HG02798 (cell line): ENCODE data around the gene DYNC2LI1.

Source experiments
- ATAC-seq: cut with Tn5 transposase; IDR thresholded peaks from one replicate; pipeline ENCODE4 v1.9.1; 2021; ENCODE audit warnings: mild to moderate bottlenecking; ENCODE audit not compliant: unreplicated experiment, poor library complexity

Gene DYNC2LI1

DNA sequence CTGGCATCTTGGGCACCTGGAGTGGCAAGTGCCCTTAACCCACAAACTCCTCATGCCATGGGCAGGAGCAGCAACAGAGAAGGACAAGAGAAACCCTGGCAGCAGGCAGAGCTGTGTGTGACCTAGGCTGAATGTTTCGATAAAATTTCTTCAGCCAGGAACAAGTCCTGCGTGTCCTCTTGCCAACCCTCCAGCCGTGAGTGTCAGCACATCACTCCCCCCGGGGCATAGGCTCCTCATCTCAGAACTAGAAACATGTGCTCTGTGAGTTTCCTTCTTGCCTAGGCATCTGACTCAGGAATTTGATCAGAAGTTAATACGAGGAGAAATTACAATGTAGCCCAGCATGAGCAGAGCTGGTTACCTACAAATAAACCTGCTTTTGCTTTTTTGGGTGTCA is 67.1 kb downstream of the DYNC2LI1 start:
- no peak for ATAC-seq

DNA sequence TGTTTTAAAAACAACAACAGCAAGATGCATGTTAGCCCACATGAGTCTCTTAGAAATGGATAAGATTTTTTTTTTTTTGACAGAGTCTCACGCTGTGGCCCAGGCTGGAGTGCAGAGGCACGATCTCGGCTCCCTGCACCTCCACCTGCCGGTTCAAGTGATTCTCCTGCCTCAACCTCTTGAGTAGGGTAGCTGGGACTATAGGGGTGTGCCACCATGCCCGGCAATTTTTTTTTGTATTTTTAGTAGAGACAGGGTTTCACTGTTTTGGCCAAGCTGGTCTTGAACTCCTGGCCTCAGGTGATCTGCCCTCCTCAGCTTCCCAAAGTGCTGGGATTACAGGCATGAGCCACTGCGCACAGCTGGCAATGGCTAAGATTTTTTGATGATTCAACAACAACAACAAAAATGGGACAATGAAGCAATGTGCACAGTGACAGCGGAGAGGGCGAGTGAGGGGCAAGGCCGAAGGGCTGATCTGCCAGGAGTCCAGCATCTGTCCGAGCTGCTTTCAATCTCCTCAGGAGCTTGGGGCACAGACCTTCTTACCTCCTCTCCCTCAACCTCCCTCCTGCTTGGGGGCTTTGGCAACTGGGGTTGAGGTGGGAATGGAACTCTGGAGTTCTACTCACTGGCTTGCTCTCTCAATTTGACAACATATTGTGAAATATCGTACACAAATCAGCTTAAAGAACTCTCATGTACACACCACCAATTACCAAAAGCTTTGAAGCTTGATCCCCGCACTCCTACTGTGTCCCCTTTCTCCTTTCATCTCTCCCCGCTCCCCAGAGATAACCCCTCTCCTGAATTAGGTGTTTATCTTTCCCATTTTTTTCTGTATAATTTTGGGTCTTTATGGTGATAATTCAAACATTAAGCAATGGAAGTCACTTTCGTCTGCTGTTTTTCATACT is 68.4 kb downstream of the DYNC2LI1 start:
- no peak for ATAC-seq

GRCh38 chr2:43842866-43843226 is 69.0 kb downstream of the DYNC2LI1 start:
- no peak for ATAC-seq

GRCh38 chr2:43845181-43845580 is 71.3 kb downstream of the DYNC2LI1 start:
- no peak for ATAC-seq

DNA sequence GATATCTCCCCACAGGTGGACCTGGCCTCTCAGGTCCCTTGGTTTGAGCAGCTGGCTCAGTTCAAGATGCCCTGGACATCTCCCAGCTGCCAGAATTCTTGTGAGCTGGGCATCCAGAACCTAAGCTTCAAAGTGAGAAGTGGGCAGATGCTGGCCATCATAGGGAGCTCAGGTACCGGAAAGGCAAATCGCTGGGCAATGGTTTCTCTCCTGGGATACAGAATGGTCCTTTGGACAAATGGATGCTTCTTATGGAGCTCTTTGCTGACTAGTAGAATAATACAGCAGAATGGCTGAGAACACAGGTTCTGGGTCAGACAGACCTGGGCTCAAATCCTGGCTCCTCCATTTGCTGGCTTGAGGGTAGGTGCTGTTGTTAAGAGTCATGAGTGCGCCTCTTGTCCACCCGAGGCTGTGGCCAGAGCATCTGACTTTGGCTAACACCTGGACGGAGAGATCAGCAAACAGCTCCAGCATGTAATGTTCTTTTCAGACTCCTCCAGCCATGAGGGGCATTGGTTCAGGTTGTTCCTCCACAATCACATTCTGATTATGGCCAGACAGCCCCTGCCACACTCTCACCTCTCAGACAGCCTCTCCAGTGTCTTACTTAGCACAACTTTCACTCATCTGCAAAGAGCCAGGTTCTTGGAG is 72.4 kb downstream of the DYNC2LI1 start:
- no peak for ATAC-seq

- ATAC-seq = no peak
Observed at GRCh38 chr2:43848214-43848613, 74.4 kb downstream of the DYNC2LI1 start.

DNA sequence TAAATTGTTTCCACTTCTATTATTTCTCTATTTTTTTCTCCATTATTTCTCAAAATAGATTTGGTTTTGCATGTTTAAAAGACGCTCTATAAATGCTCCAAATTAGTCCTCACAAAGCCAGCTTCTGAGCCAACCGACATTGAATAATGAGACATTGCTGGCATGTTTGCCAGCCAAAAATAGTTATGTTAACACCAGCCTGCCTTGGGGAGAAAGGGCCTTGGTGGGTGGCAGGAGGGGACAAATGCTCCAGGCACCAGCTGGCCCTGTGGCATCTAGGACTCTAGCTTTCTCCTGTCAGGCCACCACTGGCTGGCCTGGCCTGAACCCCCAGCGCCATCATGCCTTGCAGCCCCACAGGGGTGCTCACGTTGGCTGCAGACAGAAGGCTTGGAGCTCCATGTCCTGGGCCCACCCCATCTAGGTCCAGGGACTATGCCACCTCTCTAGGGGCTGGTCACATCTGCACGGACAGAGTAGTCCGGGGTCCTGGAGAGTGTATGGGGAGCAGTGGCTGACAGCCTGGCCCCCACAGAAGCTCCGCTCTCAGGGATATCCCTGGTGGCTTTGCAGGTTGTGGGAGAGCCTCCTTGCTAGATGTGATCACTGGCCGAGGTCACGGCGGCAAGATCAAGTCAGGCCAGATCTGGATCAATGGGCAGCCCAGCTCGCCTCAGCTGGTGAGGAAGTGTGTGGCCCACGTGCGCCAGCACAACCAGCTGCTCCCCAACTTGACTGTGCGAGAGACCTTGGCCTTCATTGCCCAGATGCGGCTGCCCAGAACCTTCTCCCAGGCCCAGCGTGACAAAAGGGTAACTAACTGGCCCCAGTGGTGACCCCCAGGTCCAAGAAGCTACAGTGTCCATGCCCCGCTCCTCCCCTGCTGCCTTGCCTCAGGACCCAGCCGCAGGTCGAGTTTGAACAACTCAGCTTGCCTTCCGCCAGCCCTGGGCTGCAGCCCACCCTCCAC is 77.5 kb downstream of the DYNC2LI1 start:
- ATAC-seq = no peak

GRCh38 chr2:43852196-43852730 is 78.4 kb downstream of the DYNC2LI1 start:
- ATAC-seq = no peak

- no peak for ATAC-seq
Observed at GRCh38 chr2:43853141-43854081, 79.6 kb downstream of the DYNC2LI1 start.

DNA sequence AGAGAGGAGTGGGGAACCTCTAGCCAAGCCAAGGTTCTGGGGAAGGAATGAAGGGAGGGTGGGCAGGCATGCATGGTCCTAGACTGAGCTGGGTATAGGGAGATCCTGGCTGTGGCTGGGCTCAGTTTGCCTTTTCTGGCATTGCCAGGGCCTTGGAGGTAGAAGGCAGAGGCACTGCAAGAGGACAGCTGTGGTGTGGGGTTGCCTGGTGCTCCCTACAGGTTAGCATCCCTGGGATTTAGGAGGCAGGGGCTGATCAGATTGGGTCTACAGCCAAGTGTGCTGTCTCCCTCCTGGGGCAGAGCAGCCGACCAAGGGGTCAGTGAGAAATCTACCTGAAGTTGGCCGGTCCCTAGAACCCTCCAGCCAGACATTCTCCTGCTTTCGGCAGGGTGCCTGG is 80.8 kb downstream of the DYNC2LI1 start:
- no peak for ATAC-seq

DNA sequence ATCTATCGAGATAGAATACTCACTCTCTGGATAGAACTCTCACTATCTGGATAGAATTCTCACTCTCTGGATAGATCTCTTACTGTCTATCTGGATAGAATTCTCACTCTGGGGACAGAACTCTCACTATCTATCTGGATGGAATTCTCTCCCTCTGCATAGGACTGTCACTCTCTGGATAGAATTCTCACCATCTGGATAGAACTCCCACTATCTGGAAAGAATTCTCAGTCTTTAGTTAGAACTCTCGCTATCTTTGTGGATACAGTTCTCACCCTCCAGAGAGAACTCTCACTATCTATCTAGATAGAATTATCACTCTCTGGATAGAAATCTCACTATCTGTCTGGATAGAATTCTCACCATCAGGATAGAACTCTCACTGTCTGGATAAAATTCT is 81.5 kb downstream of the DYNC2LI1 start:
- no peak for ATAC-seq
